BE2C (cell line): ENCODE measurements around the gene RND2.

ENCODE experiments used
- DNase-seq: peaks from one replicate; pipeline ENCODE4 v3.0.0-alpha.2; 2020
- H3K27me3 ChIP-seq: fragments of 250-450 bp; sonication (Bioruptor Pico); 2 replicates; pipeline ENCODE4 v1.5.1; 2020; ENCODE audit warnings: mild to moderate bottlenecking
- H3K36me3 ChIP-seq: fragments of 250-450 bp; sonication (Bioruptor Pico); 2 replicates; pipeline ENCODE4 v1.5.1; 2020; ENCODE audit warnings: mild to moderate bottlenecking
- H3K4me1 ChIP-seq: fragments of 250-450 bp; sonication (Bioruptor Pico); 2 replicates; pipeline ENCODE4 v1.5.1; 2020
- H3K4me3 ChIP-seq: 2 replicates; pipeline ENCODE4 v1.5.1; 2011; ENCODE audit warnings: low read depth, low read length
- H3K9me3 ChIP-seq: fragments of 250-450 bp; sonication (Bioruptor Pico); 2 replicates; pipeline ENCODE4 v1.5.1; 2020
- CTCF ChIP-seq: IDR thresholded peaks from 2 replicates; pipeline ENCODE4 v1.5.1; 2012; ENCODE audit warnings: mild to moderate bottlenecking, low read depth, low read length

Gene RND2

GRCh38 chr17:43003542-43004172, 21.4 kb upstream of the RND2 start:
- H3K9me3 ChIP-seq: no peaks in the 10 kb centered on the region
- H3K4me1 ChIP-seq: no peaks in the 10 kb centered on the region
- peaks cover 57% of the 10 kb centered on the region for H3K36me3 ChIP-seq
- H3K4me3 ChIP-seq: no peak overlapping the region
- no peak for TF ChIP-seq CTCF
- H3K27me3 ChIP-seq: no peaks in the 10 kb centered on the region
- no peak for DNase-seq

GRCh38 chr17:43006639-43007551, 18.1 kb upstream of the RND2 start, which contains the start of gene IFI35:
Gene IFI35, plus strand, starts transcription at chr17:43006784. Its CDS starts 164 bp downstream, at chr17:43006948.
- Histone ChIP-seq H3K27me3 (no peaks in the 10 kb centered on the region), H3K4me1 (no peaks in the 10 kb centered on the region), H3K4me3 (peak within 1 kb of the TSS; percentile 50), H3K9me3 (no peaks in the 10 kb centered on the region), H3K36me3 (peaks cover 28% of the 10 kb centered on the region)
- peak; percentile 54 for TF ChIP-seq CTCF
- peak; percentile 71 for DNase-seq

GRCh38 chr17:43010667-43011308, 14.2 kb upstream of the RND2 start:
- Histone ChIP-seq H3K4me1 (no peaks in the 10 kb centered on the region), H3K27me3 (no peaks in the 10 kb centered on the region), H3K9me3 (no peaks in the 10 kb centered on the region), H3K36me3 (no peaks in the 10 kb centered on the region), H3K4me3 (no peak overlapping the region)
- no peak for TF ChIP-seq CTCF
- DNase-seq: no peak

GRCh38 chr17:43011728-43012472, 13.1 kb upstream of the RND2 start:
- H3K9me3 ChIP-seq: no peaks in the 10 kb centered on the region
- H3K4me1 ChIP-seq: no peaks in the 10 kb centered on the region
- TF ChIP-seq CTCF: no peak
- H3K27me3 ChIP-seq: no peaks in the 10 kb centered on the region
- DNase-seq: no peak
- no peaks in the 10 kb centered on the region; the same call in 1 of the 2 replicates for H3K36me3 ChIP-seq
- H3K4me3 ChIP-seq: no peak overlapping the region

GRCh38 chr17:43013296-43013695, 11.7 kb upstream of the RND2 start:
- no peak for TF ChIP-seq CTCF
- Histone ChIP-seq H3K9me3 (no peaks in the 10 kb centered on the region), H3K4me3 (no peak overlapping the region), H3K36me3 (peaks cover 6% of the 10 kb centered on the region; the same call in 1 of the 2 replicates), H3K4me1 (peaks cover 6% of the 10 kb centered on the region), H3K27me3 (no peaks in the 10 kb centered on the region)
- no peak for DNase-seq
